LNCAP (cell line): ENCODE results near the gene HBZ.

Experiments used
- CTCF ChIP-seq: fragments of 450-650 bp; IDR thresholded peaks from 2 replicates; pipeline ENCODE4 v1.5.1; 2017; ENCODE audit warnings: mild to moderate bottlenecking

HBZ gene

GRCh38 chr16:152141-153128 lies at the start of gene HBZ:
TSS of gene HBZ (plus strand) at chr16:152644. CDS start at chr16:152910, 266 bp downstream.
- no peak for TF ChIP-seq CTCF

- TF ChIP-seq CTCF: no peak
Observed at GRCh38 chr16:104355-104754, 48.1 kb upstream of the HBZ start.

GRCh38 chr16:104928-105327 lies 47.5 kb upstream of the HBZ start:
- TF ChIP-seq CTCF: no peak

- no peak for TF ChIP-seq CTCF
Observed at GRCh38 chr16:105521-105920, 46.9 kb upstream of the HBZ start.

- TF ChIP-seq CTCF: peak; percentile 86
Observed at GRCh38 chr16:106623-107324, 45.7 kb upstream of the HBZ start.

GRCh38 chr16:112153-112840 lies 40.1 kb upstream of the HBZ start:
- TF ChIP-seq CTCF: no peak

GRCh38 chr16:114327-114726 lies 38.1 kb upstream of the HBZ start:
- TF ChIP-seq CTCF: no peak
